ENCODE results near the gene HSFY1. TPM values are rescaled to one million over a fixed set of nuclear protein-coding genes. Genes with fewer than 3 reads are reported as not detected.
"Not testable (repeated sequence)": the region's sequence is repeated elsewhere in the genome, so short reads cannot be mapped to it uniquely, and the experiment has no call there.

Gene HSFY1, protein sequence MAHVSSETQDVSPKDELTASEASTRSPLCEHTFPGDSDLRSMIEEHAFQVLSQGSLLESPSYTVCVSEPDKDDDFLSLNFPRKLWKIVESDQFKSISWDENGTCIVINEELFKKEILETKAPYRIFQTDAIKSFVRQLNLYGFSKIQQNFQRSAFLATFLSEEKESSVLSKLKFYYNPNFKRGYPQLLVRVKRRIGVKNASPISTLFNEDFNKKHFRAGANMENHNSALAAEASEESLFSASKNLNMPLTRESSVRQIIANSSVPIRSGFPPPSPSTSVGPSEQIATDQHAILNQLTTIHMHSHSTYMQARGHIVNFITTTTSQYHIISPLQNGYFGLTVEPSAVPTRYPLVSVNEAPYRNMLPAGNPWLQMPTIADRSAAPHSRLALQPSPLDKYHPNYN
- not detected for total RNA-seq
- long read RNA-seq: 0 reads

DNA sequence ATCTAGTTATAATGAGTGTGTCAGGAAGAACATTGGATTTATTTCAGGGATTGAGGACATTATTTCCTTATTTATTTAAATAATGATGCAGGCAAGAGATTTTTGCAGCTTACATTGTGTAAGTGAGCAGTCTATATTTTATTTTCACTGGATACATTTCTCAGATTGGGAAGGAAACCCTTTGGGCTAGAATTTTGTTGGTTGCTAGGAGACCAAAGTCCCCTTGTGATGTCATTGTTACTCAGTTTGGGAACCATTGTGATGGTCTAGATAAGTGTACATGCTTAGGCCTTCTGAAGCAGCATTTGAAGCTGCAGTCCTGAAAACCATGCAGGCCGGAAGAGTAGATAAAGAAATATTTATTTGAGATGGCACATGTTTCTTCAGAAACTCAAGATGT lies at the start of gene HSFY1:
HSFY1 (plus strand) TSS at position 301 of the 400 bp plus-strand sequence; CDS start at position 369, 68 bp downstream.
- intact Hi-C loops (cut with micrococcal nuclease); DNase-seq; ATAC-seq: not testable (repeated sequence)

DNA sequence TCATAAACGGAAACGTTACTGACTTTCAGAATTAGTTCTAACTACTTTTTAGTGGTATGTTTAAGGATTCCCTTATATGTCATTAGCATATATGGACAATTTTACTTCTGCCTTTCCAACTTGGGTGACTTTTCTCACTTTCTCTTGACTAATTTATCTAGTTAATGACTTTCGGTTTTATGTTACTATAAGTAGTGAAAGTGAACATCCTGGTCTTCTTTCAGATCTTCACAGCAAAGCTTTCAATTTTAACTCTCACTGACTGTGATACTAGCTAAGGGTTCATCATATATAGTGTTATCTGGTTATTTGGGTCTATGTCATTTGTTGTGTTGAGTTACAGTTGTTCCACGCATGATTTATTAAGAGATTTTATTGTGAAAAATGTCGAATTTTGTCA lies 42.3 kb upstream of the HSFY1 start:
- intact Hi-C loops (cut with micrococcal nuclease); DNase-seq; ATAC-seq: not testable (repeated sequence)

DNA sequence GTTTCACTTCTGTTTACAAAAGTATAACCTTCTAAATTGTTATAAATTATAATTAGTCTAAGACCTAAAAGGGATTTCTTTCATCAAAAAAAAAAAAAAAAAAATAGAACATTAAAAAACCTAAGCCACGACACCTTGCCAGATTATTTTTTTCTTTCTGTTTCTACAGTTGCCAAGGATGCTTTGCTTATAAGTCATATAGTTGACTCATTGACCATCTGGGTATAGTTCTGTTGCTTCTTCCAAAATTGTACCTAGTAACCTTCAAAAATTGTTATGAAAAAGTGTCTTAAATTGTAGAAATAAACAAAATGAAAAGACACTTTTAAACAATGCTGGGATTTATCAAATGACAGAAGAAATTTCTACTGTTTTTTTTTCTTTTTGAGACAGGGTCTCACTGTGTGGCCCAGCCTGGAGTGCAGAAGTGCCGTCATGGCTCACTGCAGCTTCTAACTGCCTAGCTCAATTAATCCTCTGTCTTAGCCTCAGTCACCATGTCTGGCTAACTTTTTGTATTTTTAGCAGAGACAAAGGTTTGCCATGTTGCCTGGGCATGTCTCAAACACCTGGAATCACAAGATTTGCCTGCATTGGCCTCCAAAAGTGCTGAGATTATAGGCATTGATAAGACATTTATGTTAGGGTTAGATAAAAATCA lies 15.4 kb upstream of the HSFY1 start:
- ATAC-seq; DNase-seq; intact Hi-C loops (cut with micrococcal nuclease): not testable (repeated sequence)

DNA sequence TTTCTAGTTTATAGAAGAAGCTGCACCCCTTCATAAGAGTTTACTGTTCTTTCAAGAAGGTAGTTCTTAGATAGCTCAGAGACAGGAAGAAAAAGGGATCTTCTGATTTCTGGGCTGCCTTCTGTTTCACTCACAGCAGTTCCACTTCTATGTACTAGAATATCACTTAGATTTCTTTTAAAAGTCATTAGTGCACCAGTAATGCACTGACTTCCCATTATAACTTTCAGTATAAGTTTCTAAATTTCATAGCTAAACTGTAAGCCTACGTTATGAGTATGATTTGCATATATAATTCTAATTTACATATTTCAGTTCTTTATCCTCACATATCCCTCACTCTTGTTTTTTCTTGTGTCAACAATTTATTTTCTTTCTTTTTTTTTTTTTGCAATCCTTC lies 7.6 kb upstream of the HSFY1 start:
- intact Hi-C loops (cut with micrococcal nuclease); ATAC-seq; DNase-seq: not testable (repeated sequence)

DNA sequence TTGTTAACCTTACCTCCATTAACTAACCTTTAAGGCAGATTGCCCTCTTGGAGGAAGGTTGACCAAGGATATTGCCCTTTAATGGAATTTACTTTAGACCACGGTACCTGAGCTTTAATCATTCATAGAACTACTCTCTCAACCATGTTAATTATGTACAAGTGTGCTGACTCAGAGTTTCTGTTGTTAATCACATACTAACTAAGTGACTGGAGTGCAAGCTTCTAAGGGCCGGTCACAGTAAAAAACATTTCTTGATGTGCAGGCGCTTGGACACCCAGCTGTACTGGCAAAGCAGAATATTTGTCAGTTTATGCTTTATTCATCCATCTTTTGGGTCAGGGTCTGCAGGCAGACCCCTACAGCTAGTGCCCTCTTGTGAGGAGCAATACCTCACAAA lies 6.6 kb downstream of the HSFY1 start:
- DNase-seq; ATAC-seq; intact Hi-C loops (cut with micrococcal nuclease): not testable (repeated sequence)

DNA sequence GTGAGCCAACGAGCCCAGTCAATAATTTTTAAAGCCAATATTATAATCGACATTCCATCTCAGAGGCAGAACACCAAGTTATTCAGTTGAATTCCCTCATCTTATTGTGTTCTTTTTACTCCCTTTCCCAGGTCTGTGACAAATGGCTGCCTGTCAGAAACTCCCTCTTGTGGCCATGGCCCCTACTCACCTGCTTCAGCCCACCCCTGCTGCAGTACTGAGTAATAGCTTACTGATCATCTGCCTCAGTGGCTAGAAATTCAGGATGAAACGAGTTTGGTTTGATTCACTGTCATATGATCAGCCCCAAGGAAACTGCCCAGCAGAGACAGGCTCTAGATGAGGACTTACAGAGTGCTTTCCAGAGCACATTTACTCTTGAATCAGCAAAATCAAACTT lies 19.4 kb downstream of the HSFY1 start:
- ATAC-seq, DNase-seq: not testable (repeated sequence)

More for the DNA sequence above, 19.4 kb downstream of the HSFY1 start:
- intact Hi-C loops (cut with micrococcal nuclease): not testable (repeated sequence)

Other genes starting within 250 kb of the HSFY1 start
- not detected for gene HSFY2, start 227.0 kb downstream of the HSFY1 start, total RNA-seq